GM19043 (cell line): ENCODE results near the gene PACC1.
A peak's percentile ranks its signal among the peaks of the same experiment; 100 is the strongest.

Source experiments
- ATAC-seq: cut with Tn5 transposase; IDR thresholded peaks from one replicate; pipeline ENCODE4 v1.9.1; 2021; ENCODE audit warnings: low read depth; ENCODE audit not compliant: unreplicated experiment

Gene PACC1

DNA sequence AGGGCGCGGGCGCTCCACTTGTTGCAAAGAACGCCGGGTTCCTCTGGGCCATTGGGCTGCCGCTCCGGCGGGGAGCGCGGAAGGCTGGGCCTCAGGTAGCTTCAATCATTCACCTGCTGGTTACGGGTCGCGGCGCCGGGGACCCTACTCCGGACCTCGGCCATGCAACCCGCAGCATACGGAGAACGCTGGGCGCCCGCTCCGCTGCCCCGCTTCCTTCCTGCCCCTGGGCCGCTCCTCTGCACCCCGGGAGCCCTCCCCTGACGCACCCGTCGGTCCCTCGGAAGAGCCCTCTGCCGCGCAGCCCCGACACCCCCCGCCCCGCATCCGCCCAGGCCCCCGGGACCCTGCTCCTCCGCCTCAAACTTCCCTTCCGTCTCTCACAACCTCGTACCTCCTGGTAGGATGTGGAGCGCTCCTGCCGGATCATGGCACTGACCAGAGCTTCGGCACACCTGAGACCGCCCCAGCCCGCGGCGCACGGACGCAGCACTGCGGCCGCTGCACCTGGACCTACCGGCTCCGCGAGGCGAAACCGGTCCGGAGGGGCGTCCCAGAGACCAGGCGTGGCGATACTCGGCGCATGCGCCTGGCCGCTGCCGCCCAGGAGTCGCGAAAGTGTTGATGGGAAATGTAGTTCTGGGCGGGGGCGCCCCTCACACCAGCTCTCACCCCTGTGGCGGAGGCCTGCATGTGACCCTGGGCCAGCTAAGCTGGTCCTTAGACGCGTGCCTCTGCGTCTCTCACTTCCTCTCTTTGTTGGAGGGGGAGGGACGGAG lies at the start of gene PACC1:
TSS of gene PACC1 (minus strand) at position 559 of the 779 bp plus-strand sequence. CDS start at position 430, 129 bp downstream.
- ATAC-seq = peak; percentile 98

DNA sequence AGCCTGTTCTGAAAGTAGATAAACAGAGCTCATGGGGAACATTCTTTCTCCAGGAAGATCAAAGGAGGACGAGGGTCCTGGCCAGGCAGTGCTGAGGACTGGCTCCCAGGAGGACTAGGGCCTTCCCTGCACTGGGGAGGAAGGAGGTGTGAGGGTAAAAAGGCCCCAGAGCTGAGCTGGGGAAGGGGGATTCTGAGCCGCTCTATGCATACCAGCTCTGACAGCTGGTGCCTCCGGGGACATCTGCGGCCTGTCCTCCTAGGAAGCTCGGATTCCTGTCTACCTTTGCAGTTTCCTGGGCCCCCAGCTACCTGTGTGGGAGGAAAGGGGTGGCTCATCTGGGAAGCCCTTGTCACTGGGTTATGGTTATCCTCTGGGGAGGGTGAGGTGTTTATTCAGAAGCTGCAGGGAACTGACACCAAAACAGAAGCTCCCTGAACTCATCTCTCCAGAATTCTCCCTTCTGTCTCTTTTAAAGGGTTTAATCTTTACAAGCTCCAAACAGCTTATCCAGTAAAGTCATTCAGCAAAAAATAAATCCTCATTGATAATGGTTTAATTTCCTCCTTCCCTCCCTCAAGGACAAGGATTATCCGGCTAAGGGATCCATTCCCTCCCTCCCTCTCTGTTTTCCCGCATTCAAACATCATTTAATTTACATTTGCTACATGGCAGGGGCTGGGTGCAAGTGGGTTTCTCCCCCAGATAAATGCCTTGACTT lies 49.0 kb upstream of the PACC1 start:
- ATAC-seq = no peak

DNA sequence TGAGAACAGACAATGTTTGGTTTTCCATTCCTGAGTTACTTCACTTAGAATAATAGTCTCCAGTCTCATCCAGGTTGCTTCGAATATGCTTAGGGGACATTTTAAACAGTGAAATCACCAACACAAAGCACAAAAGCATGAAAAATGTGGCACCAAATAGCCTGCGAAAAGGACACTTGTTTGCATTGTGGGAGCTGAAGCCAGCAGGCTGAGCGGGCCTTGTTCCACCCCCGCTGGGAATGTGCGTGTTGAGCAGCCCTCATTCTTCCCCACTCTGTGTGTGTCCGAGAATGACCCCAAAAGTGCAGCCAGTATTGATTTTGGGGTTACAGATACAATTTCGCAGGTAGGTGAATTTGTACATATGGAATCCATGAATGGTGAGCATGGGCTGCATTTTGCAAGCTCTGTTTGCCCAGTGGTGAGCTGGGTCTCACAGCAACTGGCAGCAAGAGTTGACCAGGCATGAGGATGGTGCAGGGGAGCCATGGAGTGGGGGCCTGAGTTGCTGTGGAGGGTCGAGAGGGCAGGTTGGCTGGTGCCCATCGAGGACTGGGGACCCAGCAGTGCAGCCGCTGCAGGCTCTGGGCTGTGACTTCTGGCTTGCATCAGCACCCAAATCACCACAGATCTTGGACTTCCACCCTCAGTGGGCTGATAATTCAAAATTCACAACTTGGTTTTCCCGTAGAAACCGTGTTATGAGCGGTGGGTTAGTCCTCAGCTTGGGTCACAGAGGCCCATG lies 47.4 kb upstream of the PACC1 start:
- no peak for ATAC-seq

- ATAC-seq = no peak
These were observed 45.7 kb upstream of the PACC1 start for GRCh38 chr1:212460376-212460775.

DNA sequence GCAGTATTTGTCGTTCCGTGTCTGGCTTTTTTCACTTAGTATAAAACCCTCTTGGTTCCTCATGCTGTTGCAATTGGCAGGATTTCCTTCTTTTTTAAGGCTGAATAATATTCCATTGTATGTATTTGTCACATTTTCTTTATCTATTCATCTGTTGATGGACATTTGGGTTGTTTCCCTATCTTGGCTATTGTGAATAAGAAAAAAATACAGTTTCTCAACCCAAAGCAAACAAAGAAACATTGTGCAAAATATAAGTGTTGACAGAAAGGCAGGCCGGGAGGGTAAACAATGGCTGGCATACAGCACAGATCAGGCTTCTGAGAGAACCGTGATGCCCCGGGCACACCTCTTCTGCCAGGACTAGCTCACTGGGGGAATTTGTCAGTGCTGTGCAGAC lies 45.0 kb upstream of the PACC1 start:
- no peak for ATAC-seq

GRCh38 chr1:212458817-212459216 lies 44.1 kb upstream of the PACC1 start:
- ATAC-seq = no peak

- no peak for ATAC-seq
These were observed 43.2 kb upstream of the PACC1 start for GRCh38 chr1:212457740-212458338.

GRCh38 chr1:212455803-212456528 lies 41.3 kb upstream of the PACC1 start:
- ATAC-seq = no peak

- ATAC-seq = no peak
These were observed 40.7 kb upstream of the PACC1 start for GRCh38 chr1:212455401-212455800.

DNA sequence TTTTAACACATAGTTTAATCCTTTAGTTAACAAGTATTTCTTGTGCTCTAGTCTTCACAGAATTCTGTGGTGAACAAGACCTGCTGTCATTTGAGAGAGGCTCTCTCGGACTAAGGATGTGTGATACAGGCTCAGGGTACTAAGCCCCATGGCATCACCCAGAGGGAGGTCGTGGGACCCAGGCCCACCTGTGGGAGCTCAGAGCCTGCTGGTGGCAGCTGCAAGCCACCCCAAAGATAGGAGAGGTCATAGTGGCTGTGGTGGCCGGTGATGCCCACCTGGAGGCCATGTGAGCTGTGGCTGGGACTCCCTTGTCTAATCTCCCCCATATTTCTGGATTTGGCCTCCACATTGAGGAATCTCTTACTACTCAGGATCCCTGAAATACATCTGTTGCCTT lies 40.1 kb upstream of the PACC1 start:
- ATAC-seq = no peak

- ATAC-seq = no peak
These were observed 38.6 kb upstream of the PACC1 start for GRCh38 chr1:212453156-212453857.

GRCh38 chr1:212452323-212453155 lies 37.9 kb upstream of the PACC1 start:
- no peak for ATAC-seq

GRCh38 chr1:212451416-212452322 lies 37.0 kb upstream of the PACC1 start:
- no peak for ATAC-seq

DNA sequence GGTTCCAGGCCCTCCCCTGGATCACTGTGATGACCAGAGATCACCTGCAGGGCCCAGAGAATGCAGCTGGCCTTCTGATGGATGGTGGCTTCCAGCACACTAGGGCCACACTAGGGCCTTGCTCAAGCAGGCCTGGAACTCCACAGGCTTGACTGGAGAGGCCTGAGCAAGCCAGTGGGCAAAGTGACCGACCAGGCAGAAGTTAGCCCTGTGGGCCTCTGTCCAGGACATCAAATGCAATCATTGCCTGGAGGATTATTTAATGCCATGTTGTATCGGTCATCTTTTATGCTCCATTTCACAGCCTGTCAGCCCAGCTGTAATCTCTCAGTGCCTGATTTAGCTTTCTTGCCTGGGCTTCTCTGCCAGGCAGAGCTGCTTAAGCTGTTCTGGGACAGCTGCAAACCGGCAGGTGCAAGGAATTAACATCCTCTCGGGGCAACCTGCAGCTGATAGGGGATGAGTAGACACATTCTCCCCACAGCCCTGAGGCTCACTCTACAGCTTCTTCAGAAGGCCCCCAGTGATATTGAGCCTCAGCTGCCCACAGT lies 35.7 kb upstream of the PACC1 start:
- ATAC-seq = no peak

DNA sequence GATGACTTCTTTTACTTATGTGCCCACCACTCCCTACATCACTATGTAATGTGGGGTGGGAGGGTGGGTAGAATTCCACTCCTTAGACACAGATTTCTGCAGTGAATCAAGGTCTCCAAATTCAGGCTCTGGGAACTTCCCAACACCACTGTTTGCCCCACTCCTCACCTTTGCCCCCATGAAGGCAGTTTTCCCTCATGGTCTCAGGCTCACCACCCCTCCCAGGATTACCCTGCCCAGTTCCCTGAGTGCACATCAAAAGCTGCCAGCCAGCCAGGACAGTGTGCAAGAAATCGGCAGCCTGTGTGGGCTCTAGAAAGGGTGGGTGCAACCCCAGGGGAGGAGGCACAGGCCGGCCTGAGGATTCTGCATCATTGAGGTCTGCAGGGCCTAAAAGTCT lies 32.8 kb upstream of the PACC1 start:
- no peak for ATAC-seq

DNA sequence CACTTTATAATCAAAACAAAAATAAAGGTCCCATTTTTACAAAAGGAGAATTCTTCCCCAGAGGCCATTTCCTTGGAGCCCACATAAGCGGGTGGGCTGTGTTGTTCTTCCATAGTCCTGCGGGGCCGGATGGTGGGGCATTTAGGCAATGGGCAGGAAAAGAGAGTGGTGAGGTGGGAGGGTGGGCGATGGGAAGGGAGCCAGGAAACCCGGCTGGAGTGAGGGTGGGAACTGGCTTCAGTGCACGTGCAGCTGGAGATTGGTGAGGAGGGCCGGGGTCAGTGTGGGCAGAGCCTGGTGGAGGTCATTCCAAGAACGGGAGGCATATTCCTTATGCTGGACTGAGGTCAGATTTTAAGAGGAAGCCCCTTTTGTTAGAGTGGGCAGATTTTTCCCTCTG lies 31.6 kb upstream of the PACC1 start:
- no peak for ATAC-seq

DNA sequence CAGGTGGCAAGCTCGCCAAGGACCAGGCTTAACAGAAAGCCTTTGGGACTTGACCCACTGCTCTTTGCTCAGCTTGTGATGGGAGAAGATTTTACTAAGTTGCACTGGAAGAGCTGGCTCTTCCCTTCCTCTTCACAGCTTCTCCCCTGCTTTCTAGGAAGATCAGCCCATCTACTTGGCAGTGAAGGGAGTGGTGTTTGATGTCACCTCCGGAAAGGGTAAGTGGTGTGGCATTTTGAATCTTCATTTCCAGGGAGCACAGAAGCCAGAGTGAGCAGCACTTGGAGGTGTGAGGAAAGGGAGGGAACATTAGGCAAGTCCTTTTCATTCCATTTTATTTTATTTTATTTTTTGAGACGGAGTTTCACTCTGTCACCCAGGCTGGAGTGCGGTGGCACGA lies 27.7 kb upstream of the PACC1 start:
- ATAC-seq = no peak

DNA sequence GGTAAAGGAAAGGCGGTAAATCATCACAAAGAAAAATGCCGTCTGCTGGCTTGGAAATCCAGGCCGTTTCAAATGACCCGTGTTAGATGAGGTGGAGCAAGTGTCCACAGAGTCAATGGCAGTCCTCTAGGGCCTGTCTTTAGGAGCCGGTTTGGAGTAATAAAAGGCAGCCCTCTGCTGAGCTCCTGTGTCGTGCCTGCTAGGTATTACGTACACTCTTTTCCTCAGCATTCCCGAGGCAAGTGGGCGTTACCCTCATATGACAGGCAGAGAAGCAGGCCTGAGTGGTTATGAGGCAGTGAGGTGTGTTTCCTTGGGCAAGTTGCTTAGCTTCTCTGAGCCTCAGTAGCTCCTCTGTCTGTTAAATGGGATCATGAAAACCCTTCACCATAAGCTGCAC lies 25.7 kb upstream of the PACC1 start:
- no peak for ATAC-seq
